H7 (cell line): ENCODE measurements around the gene RAI1. TPM values are rescaled to one million over a fixed set of nuclear protein-coding genes. Genes with fewer than 3 reads are reported as not detected.
A peak's percentile ranks its signal among the peaks of the same experiment; 100 is the strongest.

ENCODE experiments used
- DNase-seq: peaks from one replicate; pipeline ENCODE4 v3.0.0; 2012
- H3K27me3 ChIP-seq: 2 replicates; pipeline ENCODE4 v1.6.0; 2011; ENCODE audit warnings: mild to moderate bottlenecking, low read length; ENCODE audit not compliant: control insufficient read depth, insufficient read depth
- H3K36me3 ChIP-seq: replicated peaks from 2 replicates; pipeline ENCODE4 v1.5.1; 2011; ENCODE audit warnings: low read length; ENCODE audit not compliant: control insufficient read depth, insufficient read depth
- H3K4me3 ChIP-seq: 2 replicates; pipeline ENCODE4 v1.5.1; 2011; ENCODE audit warnings: low read depth, mild to moderate bottlenecking, control low read depth, low read length, moderate library complexity; ENCODE audit not compliant: insufficient read depth
- total RNA-seq: library from RNA; depleted of rRNA; stranded (reverse); fragments of >200 nt; shearing (Covaris generic); gene quantifications from 2 replicates; pipeline ENCODE4 v1.2.3, GENCODE V29; 2014

RAI1 gene
- total RNA-seq, 1 experiment from 2014 or later = 11.3 TPM

- Histone ChIP-seq H3K4me3 (no peak overlapping the region), H3K36me3 (no peaks in the 10 kb centered on the region), H3K27me3 (peaks cover 42% of the 10 kb centered on the region)
- DNase-seq = no peak
Observed at GRCh38 chr17:17730250-17730935, 49.1 kb downstream of the RAI1 start.

- Histone ChIP-seq H3K36me3 (no peaks in the 10 kb centered on the region), H3K27me3 (peaks cover 21% of the 10 kb centered on the region), H3K4me3 (no peak overlapping the region)
- no peak for DNase-seq
Observed at GRCh38 chr17:17732444-17732843, 51.2 kb downstream of the RAI1 start.

- Histone ChIP-seq H3K36me3 (no peaks in the 10 kb centered on the region), H3K4me3 (no peak overlapping the region), H3K27me3 (peaks cover 15% of the 10 kb centered on the region; the same call in 1 of the 2 replicates)
- no peak for DNase-seq
Observed at GRCh38 chr17:17732892-17733670, 51.8 kb downstream of the RAI1 start.

GRCh38 chr17:17736205-17737183 is 55.2 kb downstream of the RAI1 start:
- no peak for DNase-seq
- Histone ChIP-seq H3K4me3 (no peak overlapping the region), H3K27me3 (no peaks in the 10 kb centered on the region; the same call in 1 of the 2 replicates), H3K36me3 (no peaks in the 10 kb centered on the region)

GRCh38 chr17:17737961-17738894 is 57.0 kb downstream of the RAI1 start:
- DNase-seq = peak; percentile 91
- no peak overlapping the region for H3K4me3 ChIP-seq
- H3K36me3 ChIP-seq = no peaks in the 10 kb centered on the region
- H3K27me3 ChIP-seq = no peaks in the 10 kb centered on the region; the same call in 1 of the 2 replicates

- H3K27me3 ChIP-seq = no peaks in the 10 kb centered on the region; the same call in 1 of the 2 replicates
- H3K4me3 ChIP-seq = no peak overlapping the region
- DNase-seq = no peak
- H3K36me3 ChIP-seq = no peaks in the 10 kb centered on the region
Observed at GRCh38 chr17:17738901-17739300, 57.6 kb downstream of the RAI1 start.

- Histone ChIP-seq H3K27me3 (no peaks in the 10 kb centered on the region; the same call in 1 of the 2 replicates), H3K4me3 (no peak overlapping the region), H3K36me3 (no peaks in the 10 kb centered on the region)
- DNase-seq = peak; percentile 60
Observed at GRCh38 chr17:17739388-17740066, 58.3 kb downstream of the RAI1 start.

- peak; percentile 82 for DNase-seq
- Histone ChIP-seq H3K27me3 (no peaks in the 10 kb centered on the region; the same call in 1 of the 2 replicates), H3K4me3 (peak overlapping the region; percentile 14; the same call in 1 of the 2 replicates), H3K36me3 (no peaks in the 10 kb centered on the region)
Observed at GRCh38 chr17:17740615-17741348, 59.5 kb downstream of the RAI1 start.

GRCh38 chr17:17741349-17742023 is 60.2 kb downstream of the RAI1 start:
- H3K27me3 ChIP-seq = no peaks in the 10 kb centered on the region; the same call in 1 of the 2 replicates
- no peaks in the 10 kb centered on the region for H3K36me3 ChIP-seq
- H3K4me3 ChIP-seq = no peak overlapping the region; the same call in 1 of the 2 replicates
- peak; percentile 90 for DNase-seq

- DNase-seq = no peak
- Histone ChIP-seq H3K4me3 (no peak overlapping the region), H3K27me3 (no peaks in the 10 kb centered on the region; the same call in 1 of the 2 replicates), H3K36me3 (no peaks in the 10 kb centered on the region)
Observed at GRCh38 chr17:17742133-17742621, 60.9 kb downstream of the RAI1 start.

- no peak for DNase-seq
- Histone ChIP-seq H3K36me3 (no peaks in the 10 kb centered on the region), H3K27me3 (no peaks in the 10 kb centered on the region; the same call in 1 of the 2 replicates), H3K4me3 (no peak overlapping the region)
Observed at GRCh38 chr17:17742688-17743390, 61.6 kb downstream of the RAI1 start.
